Measurements from ENCODE around the gene TMEM201.
"Not testable (repeated sequence)": the region's sequence is repeated elsewhere in the genome, so short reads cannot be mapped to it uniquely, and the experiment has no call there.

The TMEM201 gene, protein sequence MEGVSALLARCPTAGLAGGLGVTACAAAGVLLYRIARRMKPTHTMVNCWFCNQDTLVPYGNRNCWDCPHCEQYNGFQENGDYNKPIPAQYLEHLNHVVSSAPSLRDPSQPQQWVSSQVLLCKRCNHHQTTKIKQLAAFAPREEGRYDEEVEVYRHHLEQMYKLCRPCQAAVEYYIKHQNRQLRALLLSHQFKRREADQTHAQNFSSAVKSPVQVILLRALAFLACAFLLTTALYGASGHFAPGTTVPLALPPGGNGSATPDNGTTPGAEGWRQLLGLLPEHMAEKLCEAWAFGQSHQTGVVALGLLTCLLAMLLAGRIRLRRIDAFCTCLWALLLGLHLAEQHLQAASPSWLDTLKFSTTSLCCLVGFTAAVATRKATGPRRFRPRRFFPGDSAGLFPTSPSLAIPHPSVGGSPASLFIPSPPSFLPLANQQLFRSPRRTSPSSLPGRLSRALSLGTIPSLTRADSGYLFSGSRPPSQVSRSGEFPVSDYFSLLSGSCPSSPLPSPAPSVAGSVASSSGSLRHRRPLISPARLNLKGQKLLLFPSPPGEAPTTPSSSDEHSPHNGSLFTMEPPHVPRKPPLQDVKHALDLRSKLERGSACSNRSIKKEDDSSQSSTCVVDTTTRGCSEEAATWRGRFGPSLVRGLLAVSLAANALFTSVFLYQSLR

DNA sequence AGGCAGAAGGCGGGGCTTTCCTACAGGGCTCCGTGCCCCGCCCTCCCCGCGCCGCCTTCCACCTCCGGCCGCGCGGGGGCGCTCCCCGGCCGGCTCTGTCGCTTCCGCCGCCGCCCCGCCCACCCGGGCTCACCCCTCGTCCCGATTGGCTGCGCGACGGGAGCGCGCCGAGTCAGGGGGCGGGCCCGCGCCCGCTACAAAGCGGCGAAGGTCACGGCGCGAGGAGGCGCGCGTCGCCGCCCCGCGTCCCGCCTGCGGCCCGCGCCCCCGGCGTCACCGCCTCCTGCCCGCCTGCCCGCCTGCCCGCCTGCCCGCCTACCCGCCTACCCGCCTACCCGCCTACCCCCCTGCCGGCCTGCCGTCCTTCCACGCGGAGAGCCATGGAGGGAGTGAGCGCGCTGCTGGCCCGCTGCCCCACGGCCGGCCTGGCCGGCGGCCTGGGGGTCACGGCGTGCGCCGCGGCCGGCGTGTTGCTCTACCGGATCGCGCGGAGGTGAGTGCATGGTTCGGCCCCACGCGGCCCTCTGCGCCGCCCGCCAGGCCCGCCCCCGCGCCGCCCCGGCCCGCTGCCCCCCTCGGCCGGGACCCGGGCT is at the start of gene TMEM201:
Gene TMEM201, plus strand, starts transcription at position 361 of the 593 bp plus-strand sequence. Its CDS starts 20 bp downstream, at position 381.
- DNase-seq, result peak; percentile 96

DNA sequence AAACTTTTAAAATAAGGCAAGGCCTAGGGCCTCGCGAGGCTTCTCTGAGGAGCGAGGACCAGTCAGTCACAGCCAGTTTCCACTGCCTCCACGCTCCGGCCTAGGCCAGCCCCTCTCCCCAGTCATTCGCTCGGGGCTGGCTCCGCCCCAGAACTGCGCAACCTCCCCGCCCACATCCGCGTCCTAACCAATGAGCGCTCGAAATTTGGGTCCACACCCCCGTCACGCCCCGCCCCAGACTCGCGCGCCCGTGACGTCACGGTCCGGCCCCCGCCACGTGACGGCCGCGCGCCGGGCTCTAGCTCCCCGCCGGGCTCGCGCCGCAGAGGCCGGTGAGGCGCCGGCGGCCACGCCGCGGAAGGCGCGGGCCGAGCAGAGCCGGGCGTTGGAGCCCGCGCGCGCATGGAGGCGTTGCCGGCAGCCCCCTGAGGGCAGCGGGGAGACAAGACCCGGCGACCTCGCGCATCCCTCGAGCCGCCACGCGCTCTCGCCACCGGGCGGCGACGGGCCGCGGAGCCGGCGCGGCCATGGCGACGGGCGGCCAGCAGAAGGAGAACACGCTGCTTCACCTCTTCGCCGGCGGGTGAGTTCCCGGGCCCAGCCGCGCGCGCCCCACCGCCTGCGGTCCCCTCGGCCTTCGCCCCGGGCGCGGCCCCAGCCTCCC is 49.4 kb upstream of the TMEM201 start, which contains the start of gene SLC25A33:
Gene SLC25A33, plus strand, starts transcription at position 301 of the 664 bp plus-strand sequence. Its CDS starts 227 bp downstream, at position 528.
- peak; percentile 96 for DNase-seq

GRCh38 chr1:9539829-9540550 is 48.7 kb upstream of the TMEM201 start:
- peak; percentile 59 for DNase-seq

DNA sequence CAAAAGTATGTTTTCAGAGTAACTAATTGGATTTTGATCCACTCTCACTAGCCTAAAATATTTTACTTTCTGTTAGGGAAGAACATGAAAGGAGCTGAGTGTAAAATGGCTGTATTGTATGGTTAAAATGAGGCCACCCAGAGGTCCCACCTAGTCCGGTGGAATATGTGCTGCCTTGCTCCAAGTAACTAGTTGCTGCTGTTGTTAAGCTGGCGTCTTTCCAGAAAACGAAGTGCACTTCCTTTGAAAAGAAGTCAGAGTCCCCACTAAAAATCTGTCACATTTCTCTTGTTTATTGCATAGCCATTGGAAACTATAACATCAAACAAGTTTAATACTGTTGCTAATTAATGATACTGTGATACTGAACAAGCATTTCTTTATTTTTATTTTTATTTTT is 46.3 kb upstream of the TMEM201 start:
- DNase-seq, result peak; percentile 5

GRCh38 chr1:9544926-9545325 is 43.8 kb upstream of the TMEM201 start:
- DNase-seq, result no peak

- no peak for DNase-seq
These were observed 38.7 kb upstream of the TMEM201 start for GRCh38 chr1:9549955-9550546.

DNA sequence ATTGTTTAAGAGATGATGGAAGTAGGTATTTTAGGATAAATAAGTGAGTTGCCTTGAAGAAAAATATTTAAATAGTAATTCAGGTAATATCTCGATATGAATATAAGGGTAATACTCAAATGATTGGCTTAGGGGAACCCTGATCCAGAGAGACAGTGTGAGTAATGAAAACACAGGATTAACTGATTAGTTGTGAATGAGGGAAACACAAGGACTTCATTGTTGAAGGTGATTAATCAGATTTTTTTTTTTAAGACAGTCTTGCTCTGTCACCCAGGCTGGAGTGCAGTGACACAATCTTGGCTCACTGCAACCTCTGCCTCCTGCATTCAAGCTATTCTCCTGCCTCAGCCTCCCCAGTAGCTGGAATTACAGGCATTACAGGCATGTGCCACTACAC is 36.7 kb upstream of the TMEM201 start:
- no peak for DNase-seq

DNA sequence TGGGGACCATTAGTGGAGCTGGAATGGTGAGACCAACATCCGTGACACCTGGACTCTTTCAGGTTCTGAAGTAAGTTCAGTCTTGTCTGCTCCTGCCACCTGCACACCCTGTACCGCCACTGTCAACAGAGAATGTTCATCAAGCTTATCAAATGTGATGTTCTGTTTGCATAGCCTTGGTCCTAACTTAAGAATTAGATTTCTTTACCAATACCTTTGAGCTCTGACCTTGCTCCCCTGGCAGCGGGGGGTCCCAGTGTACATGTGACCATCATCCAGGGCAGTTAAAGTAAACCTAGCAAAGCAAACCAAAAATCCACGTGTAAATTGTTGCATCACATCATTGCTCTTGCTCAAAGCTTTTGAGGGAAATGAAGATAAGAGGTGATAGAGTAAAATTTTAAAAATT is 35.0 kb upstream of the TMEM201 start:
- no peak for DNase-seq

- no peak for DNase-seq
These were observed 32.8 kb upstream of the TMEM201 start for GRCh38 chr1:9555942-9556341.

DNA sequence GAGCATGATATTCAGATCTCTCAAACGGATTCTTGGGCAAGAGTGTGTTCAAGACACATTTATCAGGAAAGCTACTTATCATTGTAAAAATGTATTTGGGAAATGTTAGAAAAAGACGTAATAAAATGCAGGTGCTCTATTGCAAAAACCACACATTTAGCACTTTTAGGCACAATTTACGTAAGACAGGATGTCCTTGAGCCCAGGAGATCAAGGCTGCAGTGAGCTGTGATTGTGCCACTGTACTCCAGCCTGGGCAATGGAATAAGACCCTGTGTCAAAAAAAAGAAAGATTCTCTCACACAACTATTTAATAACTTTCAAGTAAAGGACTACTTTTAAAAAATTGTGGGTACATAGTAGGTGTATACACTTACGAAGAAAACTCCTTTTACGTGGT is 31.1 kb upstream of the TMEM201 start:
- DNase-seq, result no peak

DNA sequence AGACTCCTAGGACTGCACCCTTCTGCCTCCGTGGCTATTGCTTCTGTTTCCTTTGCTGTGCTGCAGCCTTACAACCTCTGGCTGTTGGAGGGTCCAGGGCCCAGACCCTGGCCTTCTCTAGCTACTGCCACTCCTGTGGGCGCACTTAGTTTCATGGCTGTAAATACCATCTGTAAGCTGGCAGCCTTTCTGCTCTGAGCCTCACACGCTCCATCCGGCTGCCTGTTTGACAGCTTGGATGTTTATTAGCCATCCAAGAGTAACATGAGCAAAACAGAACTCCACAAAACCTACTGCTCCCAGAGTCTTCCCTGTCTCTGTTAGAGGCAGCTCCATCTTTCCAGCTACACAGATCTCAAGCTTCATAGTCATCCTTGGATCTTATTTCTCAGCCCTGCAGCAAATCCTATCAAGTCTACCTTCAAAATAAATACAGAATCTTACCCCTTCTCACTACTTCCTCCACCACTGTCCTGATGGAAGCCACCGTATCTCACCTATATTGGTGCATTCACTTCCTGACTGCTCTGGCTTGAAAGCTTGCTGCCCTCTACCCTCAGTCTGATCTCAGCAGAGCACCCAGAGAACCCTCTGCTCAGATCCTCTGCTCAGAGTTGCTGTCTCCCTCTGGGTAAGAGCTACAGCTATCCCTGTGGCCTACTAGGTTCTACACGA is 30.3 kb upstream of the TMEM201 start:
- peak; percentile 26 for DNase-seq

DNA sequence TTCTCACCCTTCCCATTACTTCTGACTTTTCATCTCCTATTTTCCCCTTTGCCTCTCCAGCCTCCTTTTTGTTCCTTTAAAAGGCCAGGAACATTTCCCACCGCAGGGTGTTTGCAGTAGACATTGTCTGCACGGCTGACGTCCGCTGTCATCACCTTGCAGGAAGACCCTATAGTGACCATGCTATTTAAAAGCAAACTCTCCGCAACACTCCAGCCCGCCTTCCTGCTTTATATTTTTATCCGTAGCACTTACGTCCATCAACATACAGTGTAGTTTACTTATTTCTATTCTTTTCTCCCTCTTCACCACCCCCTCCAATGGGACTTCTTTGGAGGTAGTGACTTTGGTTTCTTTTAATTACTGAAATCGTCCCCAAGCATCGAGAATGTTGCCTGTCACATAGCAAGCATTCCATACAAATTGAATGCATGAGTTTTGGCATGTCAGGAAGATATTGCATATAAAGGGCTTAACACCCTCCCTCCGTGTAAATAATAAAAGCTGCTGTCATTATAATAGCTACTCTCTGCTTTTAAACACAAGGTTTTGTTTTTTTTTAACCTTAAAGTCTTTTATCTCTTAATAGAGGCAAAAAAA is 29.7 kb upstream of the TMEM201 start:
- no peak for DNase-seq

DNA sequence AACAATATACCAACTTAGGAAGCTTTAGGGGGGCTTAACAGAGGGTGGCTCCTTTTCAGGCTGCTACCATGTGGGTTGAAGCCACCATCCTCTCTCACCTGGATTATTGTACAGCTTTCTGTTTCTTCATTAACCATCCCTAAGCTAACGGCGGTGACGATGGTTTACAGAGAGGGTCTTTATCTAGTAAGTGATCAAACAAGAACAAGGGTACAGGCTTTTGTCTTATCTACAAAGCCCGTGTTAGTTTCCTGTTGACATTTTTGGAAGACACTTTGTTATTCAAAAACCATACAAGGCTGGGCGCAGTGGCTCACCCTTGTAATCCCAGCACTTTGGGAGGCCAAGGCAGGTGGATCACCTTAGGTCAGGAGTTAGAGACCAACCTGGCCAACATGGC is 29.0 kb upstream of the TMEM201 start:
- DNase-seq, result peak; percentile 6

DNA sequence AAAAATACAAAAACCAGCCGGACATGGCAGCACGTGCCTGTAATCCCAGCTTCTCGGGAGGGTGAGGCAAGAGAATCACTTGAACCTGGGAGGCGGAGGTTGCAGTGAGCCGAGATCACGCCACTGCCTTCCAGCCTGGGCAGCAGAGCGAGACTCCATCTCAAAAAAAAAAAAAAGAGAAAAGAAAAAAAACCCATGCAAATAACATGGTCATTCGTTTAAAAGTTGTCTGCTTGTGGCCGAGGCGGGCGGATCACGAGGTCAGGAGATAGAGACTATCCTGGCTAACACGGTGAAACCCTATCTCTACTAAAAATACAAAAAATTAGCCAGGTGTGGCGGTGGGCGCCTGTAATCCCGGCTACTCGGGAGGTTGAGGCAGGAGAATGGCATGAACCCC is 28.6 kb upstream of the TMEM201 start:
- DNase-seq, result not testable (repeated sequence)

DNA sequence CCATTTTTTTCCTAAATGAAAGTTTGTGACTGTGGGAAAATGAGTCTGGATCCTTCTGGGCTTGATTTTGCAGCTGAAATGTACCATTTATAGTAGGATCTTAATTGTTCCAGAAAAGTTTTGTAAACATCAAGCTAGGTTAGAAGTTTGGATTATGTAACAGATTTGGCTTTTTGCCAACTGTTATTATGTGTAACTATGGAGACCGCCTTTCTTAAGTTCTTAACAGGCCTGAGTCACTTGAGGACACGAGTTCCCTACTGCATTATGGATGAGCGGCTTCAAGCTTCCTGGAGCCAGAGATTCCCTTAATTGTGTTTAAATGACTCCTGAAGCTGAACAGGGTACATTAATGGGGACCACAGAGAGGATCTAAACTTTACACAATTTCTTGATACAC is 27.3 kb upstream of the TMEM201 start:
- no peak for DNase-seq

- DNase-seq, result no peak
These were observed 19.4 kb upstream of the TMEM201 start for GRCh38 chr1:9569267-9569666.

- DNase-seq, result not testable (repeated sequence)
These were observed 17.7 kb upstream of the TMEM201 start for GRCh38 chr1:9570886-9571529.

DNA sequence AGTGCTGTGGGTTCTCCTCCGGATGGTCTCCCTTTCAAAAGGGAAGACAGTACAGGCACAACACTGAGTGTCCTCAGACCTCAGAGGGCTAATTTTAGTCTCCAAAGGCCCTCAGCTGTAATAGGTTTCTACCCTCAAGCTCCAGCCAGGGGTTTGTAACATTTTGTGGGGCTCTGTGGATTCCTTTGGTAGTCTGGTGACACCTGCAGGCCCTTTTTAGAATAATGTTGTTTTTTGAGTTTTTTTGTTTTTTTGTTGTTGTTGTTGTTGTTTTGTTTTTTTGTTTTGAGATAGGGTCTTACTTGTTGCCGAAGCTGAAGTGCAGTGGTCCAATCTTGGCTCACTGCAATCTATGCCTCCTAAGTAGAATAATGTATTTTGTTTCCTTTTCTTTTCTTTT is 15.0 kb upstream of the TMEM201 start:
- no peak for DNase-seq

DNA sequence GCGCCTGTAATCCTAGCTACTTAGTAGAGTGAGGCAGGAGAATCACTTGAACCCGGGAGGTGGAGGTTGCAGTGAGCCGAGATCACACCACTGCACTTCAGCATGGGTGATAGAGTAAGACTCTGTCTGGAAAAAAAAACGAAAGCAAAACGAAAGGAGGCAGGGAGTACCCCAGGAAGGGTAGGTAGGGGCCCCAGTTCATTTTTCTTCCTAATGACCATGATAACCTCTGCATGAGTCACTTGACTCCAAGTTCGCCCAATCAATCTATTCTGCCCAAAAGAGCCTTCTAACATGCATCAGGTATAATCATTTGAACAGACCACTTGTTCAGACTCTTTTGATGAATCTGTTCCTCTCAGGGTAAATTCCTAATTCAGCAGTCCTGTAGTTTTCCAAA is 13.2 kb upstream of the TMEM201 start:
- DNase-seq, result no peak

GRCh38 chr1:9576903-9577302 is 11.8 kb upstream of the TMEM201 start:
- no peak for DNase-seq

DNA sequence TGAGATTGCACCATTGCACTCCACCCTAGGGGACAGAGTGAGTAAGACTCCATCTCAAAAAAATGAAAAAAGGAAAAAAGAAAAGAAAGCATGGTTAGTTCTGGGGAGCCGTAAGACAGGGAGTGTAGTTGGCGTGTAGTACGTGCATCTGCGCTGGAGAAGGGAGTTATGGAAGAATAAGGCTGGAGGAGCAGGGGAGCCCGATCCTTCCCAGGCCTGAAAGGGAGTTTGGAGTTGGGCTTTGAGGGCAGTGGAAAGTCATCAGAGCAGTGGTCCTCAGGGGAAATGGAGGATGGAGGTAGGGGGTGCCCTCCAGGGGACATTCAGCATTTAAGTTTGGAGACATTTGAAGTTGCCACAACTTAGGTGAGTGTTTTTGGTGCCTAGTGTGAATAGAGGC is 11.3 kb upstream of the TMEM201 start:
- DNase-seq, result no peak
